PC-3 (cell line): ENCODE data around the gene PPP2R1A. TPM values are rescaled to one million over a fixed set of nuclear protein-coding genes. Genes with fewer than 3 reads are reported as not detected.

Experiments used
- ATAC-seq: fragments of 200-7000 bp; cut with Tn5 transposase; 2 replicates; pipeline ENCODE4 v1.9.1; 2020; ENCODE audit warnings: mild to moderate bottlenecking, moderate library complexity
- BruUV-seq: library from RNA; stranded (reverse); fragments of 400-500 nt; replicated peaks from 2 replicates; lab custom pipeline; 2021; lab: Mats Ljungman, UMichigan
- CTCF ChIA-PET: fragments of 300-600 bp; sonication (Branson Sonifier 250); formaldehyde crosslinking; loops from one replicate; lab custom pipeline; 2022; ENCODE audit warnings: antibody characterized with exemption; lab: Charles Lee
- POLR2A ChIA-PET: fragments of 300-600 bp; sonication (Branson Sonifier 250); formaldehyde crosslinking; loops from one replicate; lab custom pipeline; 2022; ENCODE audit warnings: antibody characterized with exemption; ENCODE audit not compliant: unreplicated experiment; lab: Charles Lee
- DNase-seq: peaks from one replicate; pipeline ENCODE4 v3.0.0-alpha.2; 2015
- H2AFZ ChIP-seq: fragments of 300-600 bp; sonication (generic); 2 replicates; pipeline ENCODE4 v1.6.0; 2016; ENCODE audit warnings: antibody characterized with exemption, low read length
- H3F3A ChIP-seq: fragments of 300-600 bp; sonication (generic); one replicate; pipeline ENCODE4 v1.6.0; 2017; ENCODE audit warnings: antibody characterized with exemption, low read length, control low read depth, mild to moderate bottlenecking; ENCODE audit not compliant: unreplicated experiment
- H3K27ac ChIP-seq: fragments of 300-600 bp; sonication (generic); 2 replicates; pipeline ENCODE4 v1.5.1; 2016; ENCODE audit warnings: mild to moderate bottlenecking, low read length
- H3K27me3 ChIP-seq: fragments of 300-600 bp; sonication (generic); 2 replicates; pipeline ENCODE4 v1.6.1; 2016; ENCODE audit warnings: low read length, mixed read lengths
- H3K36me3 ChIP-seq: fragments of 300-600 bp; sonication (generic); 2 replicates; pipeline ENCODE4 v1.6.1; 2016; ENCODE audit warnings: low read depth, mixed run types, low read length, mixed read lengths
- H3K4me1 ChIP-seq: fragments of 300-600 bp; sonication (generic); 2 replicates; pipeline ENCODE4 v1.5.1; 2016; ENCODE audit warnings: low read length; ENCODE audit not compliant: insufficient read depth
- H3K4me2 ChIP-seq: fragments of 300-600 bp; sonication (generic); 2 replicates; pipeline ENCODE4 v1.6.0; 2016; ENCODE audit warnings: low read length
- H3K4me3 ChIP-seq: fragments of 300-600 bp; sonication (generic); 2 replicates; pipeline ENCODE4 v1.5.1; 2016; ENCODE audit warnings: mild to moderate bottlenecking, low read length, mixed read lengths
- H3K79me2 ChIP-seq: fragments of 300-600 bp; sonication (generic); 2 replicates; pipeline ENCODE4 v1.6.1; 2017; ENCODE audit warnings: low read length, mixed read lengths
- H3K9ac ChIP-seq: fragments of 300-600 bp; sonication (generic); 2 replicates; pipeline ENCODE4 v1.6.0; 2016; ENCODE audit warnings: mild to moderate bottlenecking, low read length
- H3K9me2 ChIP-seq: fragments of 300-600 bp; sonication (generic); replicated peaks from 2 replicates; pipeline ENCODE4 v1.6.1; 2016; ENCODE audit warnings: mixed run types, low read length, mixed read lengths
- H3K9me3 ChIP-seq: fragments of 300-600 bp; sonication (generic); 2 replicates; pipeline ENCODE4 v1.6.1; 2016; ENCODE audit warnings: low read length, mixed read lengths
- H4K20me1 ChIP-seq: fragments of 300-600 bp; sonication (generic); 2 replicates; pipeline ENCODE4 v1.6.1; 2016; ENCODE audit warnings: low read length, mixed read lengths
- CTCF ChIP-seq: fragments of 300-600 bp; sonication (generic); conservative IDR thresholded peaks from 2 replicates; pipeline ENCODE4 v1.5.1; 2017; ENCODE audit warnings: antibody characterized with exemption, low read depth, mild to moderate bottlenecking, low read length
- EZH2 ChIP-seq: fragments of 300-600 bp; sonication (generic); IDR thresholded peaks from one replicate; pipeline ENCODE4 v1.6.1; 2017; ENCODE audit warnings: antibody characterized with exemption, mild to moderate bottlenecking, low read length; ENCODE audit not compliant: unreplicated experiment
- EZH2phosphoT487 ChIP-seq: fragments of 300-600 bp; sonication (generic); IDR thresholded peaks from 2 replicates; pipeline ENCODE4 v1.6.1; 2018; ENCODE audit warnings: mild to moderate bottlenecking, antibody characterized with exemption, low read length, borderline replicate concordance
- intact Hi-C: fragments of 100-400 bp; cut with micrococcal nuclease; formaldehyde crosslinking; loops from 2 replicates; pipeline ENCODE4 v1.9.0; 2023
- total RNA-seq: library from RNA; depleted of rRNA; stranded (reverse); fragments of >200 nt; gene quantifications from 2 replicates; pipeline ENCODE4 v1.2.3, GENCODE V29; 2014

PPP2R1A gene
- total RNA-seq, 1 experiment from 2014 or later: 336 TPM

GRCh38 chr19:52269338-52270261 lies 79.7 kb downstream of the PPP2R1A start, which contains the start of gene ZNF766:
ZNF766 (plus strand) TSS chr19:52269587; CDS start chr19:52269614, 27 bp downstream.
- Histone ChIP-seq H3K4me3 (peak within 1 kb of the TSS; percentile 97), H3K27ac (peak within 1 kb of the TSS; percentile 84), H3K9me3 (peaks cover 15% of the 10 kb centered on the region), H3K9ac (peak within 1 kb of the TSS; percentile 99), H3K79me2 (peaks cover 47% of the 10 kb centered on the region), H3K27me3 (no peaks in the 10 kb centered on the region), H3K4me2 (peak within 1 kb of the TSS; percentile 94), H3F3A (no peaks in the 10 kb centered on the region), H3K4me1 (peaks cover 12% of the 10 kb centered on the region; the same call in 1 of the 2 replicates), H4K20me1 (no peaks in the 10 kb centered on the region), H2AFZ (peak within 1 kb of the TSS; percentile 88), H3K36me3 (peaks cover 33% of the 10 kb centered on the region), H3K9me2 (no peaks in the 10 kb centered on the region)
- ATAC-seq (peak; percentile 99), DNase-seq (peak; percentile 95)
- CTCF ChIA-PET: no interaction called here
- TF ChIP-seq EZH2phosphoT487: no peak
- no peak for TF ChIP-seq EZH2
- no peak for TF ChIP-seq CTCF
- intact Hi-C loops: loop anchor here (1.0 kb wide), 1 partner anchor 28 kb away; the partner anchor contains the start of gene ZNF480
- BruUV-seq: TSS peak; percentile 79
- POLR2A ChIA-PET: interaction anchor here (0.6 kb wide), 1 partner anchor 338 kb away, joined by 3 read pairs; no protein-coding TSS in a partner anchor

GRCh38 chr19:52270266-52270885 lies 80.5 kb downstream of the PPP2R1A start:
- peaks cover 40% of the 10 kb centered on the region for H3K36me3 ChIP-seq
- peaks cover 54% of the 10 kb centered on the region for H3K79me2 ChIP-seq
- intact Hi-C loops: no loop called here
- H3K9me3 ChIP-seq: peaks cover 14% of the 10 kb centered on the region; the same call in 1 of the 2 replicates
- DNase-seq (no peak), ATAC-seq (0 out of 2 replicates have a peak, but pooled peaks have one; percentile 3)
- H3K4me1 ChIP-seq: peaks cover 12% of the 10 kb centered on the region; the same call in 1 of the 2 replicates
- H3K4me2 ChIP-seq: peak overlapping the region; percentile 94
- ChIA-PET POLR2A (interaction anchor here (0.6 kb wide), 1 partner anchor 338 kb away, joined by 3 read pairs; no protein-coding TSS in a partner anchor), CTCF (no interaction called here)
- H3F3A ChIP-seq: no peaks in the 10 kb centered on the region
- peak overlapping the region; percentile 84 for H3K27ac ChIP-seq
- no peaks in the 10 kb centered on the region for H4K20me1 ChIP-seq
- H3K9me2 ChIP-seq: no peaks in the 10 kb centered on the region
- TF ChIP-seq EZH2 (no peak), CTCF (no peak), EZH2phosphoT487 (no peak)
- no TSS peak for BruUV-seq
- peak overlapping the region; percentile 97 for H3K4me3 ChIP-seq
- peak overlapping the region; percentile 88 for H2AFZ ChIP-seq
- no peaks in the 10 kb centered on the region for H3K27me3 ChIP-seq
- peak overlapping the region; percentile 99 for H3K9ac ChIP-seq
